Omental fat pad (tissue), 4 donors: ENCODE data around the gene SLC24A3. TPM values are rescaled to one million over a fixed set of nuclear protein-coding genes. Genes with fewer than 3 reads are reported as not detected.
A peak's percentile ranks its signal among the peaks of the same experiment; 100 is the strongest.

Source experiments
- ATAC-seq: fragments of 150-250 bp; one replicate; pipeline ENCODE4 v1.9.1; 2016; ENCODE audit warnings: mild to moderate bottlenecking, moderate library complexity; ENCODE audit not compliant: low FRiP score
- DNase-seq: peaks from one replicate; pipeline ENCODE4 v3.0.0-alpha.2; 2019; ENCODE audit warnings: low spot score
- total RNA-seq, 4 donors: library from RNA; depleted of rRNA; stranded (reverse); fragments of >200 nt; gene quantifications; one replicate each; pipeline ENCODE4 v1.1.0, GENCODE V29; 2016
- TF ChIP-seq, protein P1 (sequence below), 3 donors: fragments of 450-650 bp; IDR thresholded peaks; one replicate each; pipeline ENCODE4 v1.5.1; 2016 to 2017; ENCODE audit warnings: antibody characterized with exemption in 3 of 3, mild to moderate bottlenecking in 3 of 3, moderate library complexity in 2 of 3

The SLC24A3 gene
- total RNA-seq, 4 donors from 2014 or later, result 6.3 to 14.0 (median 9.2) TPM

- ATAC-seq (no peak), DNase-seq (no peak)
- TF ChIP-seq, protein P1, sequence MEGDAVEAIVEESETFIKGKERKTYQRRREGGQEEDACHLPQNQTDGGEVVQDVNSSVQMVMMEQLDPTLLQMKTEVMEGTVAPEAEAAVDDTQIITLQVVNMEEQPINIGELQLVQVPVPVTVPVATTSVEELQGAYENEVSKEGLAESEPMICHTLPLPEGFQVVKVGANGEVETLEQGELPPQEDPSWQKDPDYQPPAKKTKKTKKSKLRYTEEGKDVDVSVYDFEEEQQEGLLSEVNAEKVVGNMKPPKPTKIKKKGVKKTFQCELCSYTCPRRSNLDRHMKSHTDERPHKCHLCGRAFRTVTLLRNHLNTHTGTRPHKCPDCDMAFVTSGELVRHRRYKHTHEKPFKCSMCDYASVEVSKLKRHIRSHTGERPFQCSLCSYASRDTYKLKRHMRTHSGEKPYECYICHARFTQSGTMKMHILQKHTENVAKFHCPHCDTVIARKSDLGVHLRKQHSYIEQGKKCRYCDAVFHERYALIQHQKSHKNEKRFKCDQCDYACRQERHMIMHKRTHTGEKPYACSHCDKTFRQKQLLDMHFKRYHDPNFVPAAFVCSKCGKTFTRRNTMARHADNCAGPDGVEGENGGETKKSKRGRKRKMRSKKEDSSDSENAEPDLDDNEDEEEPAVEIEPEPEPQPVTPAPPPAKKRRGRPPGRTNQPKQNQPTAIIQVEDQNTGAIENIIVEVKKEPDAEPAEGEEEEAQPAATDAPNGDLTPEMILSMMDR (IDR thresholded peaks at IDR 0.05), result no peak
These were observed 218.9 kb downstream of the SLC24A3 start for GRCh38 chr20:19431316-19431700.

- DNase-seq, result no peak
- no peak for ATAC-seq
- TF ChIP-seq, protein P1 (IDR thresholded peaks at IDR 0.05), result no peak
These were observed 219.5 kb downstream of the SLC24A3 start for GRCh38 chr20:19431906-19432305.

DNA sequence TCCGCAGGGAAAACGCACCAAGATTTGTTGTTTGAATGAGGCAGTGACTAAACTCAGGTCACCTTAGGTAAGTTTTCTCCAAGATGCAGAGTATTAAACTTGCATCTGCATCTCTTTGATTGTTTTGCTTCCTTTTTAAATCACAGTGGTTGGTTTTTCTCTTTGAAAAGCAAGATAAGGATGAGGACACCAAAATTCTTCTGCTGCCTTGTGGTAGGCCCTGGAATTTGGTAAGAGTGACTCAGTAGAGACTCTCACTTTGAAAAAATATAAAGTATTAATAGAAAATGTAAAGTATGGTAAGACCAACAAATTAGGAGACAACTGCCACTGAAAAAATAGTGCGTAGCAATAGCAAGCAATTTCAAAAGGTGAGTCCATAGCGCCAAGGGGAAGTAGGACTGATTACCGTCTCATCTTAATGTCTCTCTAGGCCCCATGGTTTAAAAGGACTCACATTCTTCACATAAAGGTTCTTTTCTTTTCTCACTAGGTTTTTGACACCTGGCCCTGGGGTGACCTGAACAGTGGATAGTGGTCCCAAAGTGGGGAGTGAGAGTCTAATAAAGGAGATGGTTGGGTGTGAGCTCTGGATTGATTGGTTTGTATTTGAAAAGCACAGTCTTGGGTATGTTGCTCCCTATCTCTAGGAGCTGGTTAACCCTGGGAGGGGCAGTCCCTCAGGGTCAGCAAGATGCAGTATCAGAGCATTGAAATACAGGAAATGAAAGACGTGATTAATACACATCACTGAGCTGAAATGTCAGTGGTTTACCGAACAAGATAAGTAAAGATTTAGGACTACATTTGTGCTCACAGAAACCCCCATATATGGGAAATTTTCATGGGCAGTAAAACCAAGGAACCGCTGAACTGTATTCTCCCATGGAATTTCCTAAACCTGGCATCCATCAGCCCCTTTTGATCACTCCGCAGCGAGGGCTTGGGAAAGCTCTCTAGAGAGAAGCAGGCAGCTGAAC, 221.2 kb downstream of the SLC24A3 start:
- DNase-seq, result no peak
- ATAC-seq, result no peak
- TF ChIP-seq, protein P1 (IDR thresholded peaks at IDR 0.05), result no peak

GRCh38 chr20:19435316-19435715, 222.9 kb downstream of the SLC24A3 start:
- DNase-seq, result no peak
- TF ChIP-seq, protein P1 (IDR thresholded peaks at IDR 0.05), result no peak
- ATAC-seq, result no peak

- no peak for ATAC-seq
- TF ChIP-seq, protein P1 (IDR thresholded peaks at IDR 0.05), result no peak
- no peak for DNase-seq
These were observed 223.4 kb downstream of the SLC24A3 start for GRCh38 chr20:19435821-19436220.

DNA sequence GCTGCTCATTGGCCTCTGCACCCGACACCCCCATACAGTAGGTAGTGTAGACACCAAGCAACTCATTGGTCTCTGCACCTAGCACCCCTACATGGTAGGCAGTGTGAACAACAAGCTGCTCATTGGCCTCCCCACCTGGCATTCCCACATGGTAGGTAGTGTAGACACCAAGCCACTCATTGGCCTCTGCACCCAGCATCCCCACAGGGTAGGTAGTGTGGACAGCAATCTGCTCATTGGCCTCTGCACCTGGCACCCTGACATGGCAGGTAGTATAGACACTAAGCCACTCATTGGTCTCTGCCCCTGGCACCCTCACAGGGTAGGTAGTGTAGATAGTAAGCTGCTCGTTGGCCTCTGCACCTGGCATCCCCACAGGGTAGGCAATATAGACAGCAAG, 226.0 kb downstream of the SLC24A3 start:
- DNase-seq, result no peak
- TF ChIP-seq, protein P1 (IDR thresholded peaks at IDR 0.05), result no peak
- ATAC-seq, result peak; percentile 29
